ENCODE measurements around the gene FMN1.

- TF ChIP-seq CTCF (conservative IDR thresholded peaks at IDR 0.05) (no peak), EZH2 (IDR thresholded peaks at IDR 0.05; ENCODE audit: low read depth) (no peak)
These were observed 16.8 kb upstream of the FMN1 start for GRCh38 chr15:33211176-33211808.
